ENCODE data around the gene TMEM204. TPM values are rescaled to one million over a fixed set of nuclear protein-coding genes. Genes with fewer than 3 reads are reported as not detected.

TMEM204 gene
- total RNA-seq, 1 donor from 2014 or later, result 95.9 TPM

DNA sequence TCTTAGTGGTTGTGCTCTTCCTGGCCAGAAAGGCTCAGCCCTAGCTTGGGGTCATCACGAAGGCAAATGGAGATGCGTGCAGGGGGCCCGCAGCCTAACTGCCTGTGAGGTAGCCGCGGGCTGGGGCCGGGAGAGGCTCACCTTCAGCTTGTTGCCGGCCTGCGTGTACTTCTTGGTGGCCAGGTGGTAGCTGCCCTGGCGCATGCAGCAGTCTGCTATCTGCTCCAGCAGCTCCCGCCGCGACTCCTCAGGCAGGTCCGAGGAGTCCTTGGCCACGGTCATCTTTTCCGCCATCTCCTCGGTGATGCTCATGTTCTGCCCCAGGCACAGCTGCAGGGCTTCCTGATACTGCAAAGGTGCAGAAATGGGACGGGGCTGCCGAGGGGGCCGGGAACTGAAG, 13.0 kb upstream of the TMEM204 start:
- no peak for DNase-seq (ENCODE audit: low read depth in 2 of 2)

DNA sequence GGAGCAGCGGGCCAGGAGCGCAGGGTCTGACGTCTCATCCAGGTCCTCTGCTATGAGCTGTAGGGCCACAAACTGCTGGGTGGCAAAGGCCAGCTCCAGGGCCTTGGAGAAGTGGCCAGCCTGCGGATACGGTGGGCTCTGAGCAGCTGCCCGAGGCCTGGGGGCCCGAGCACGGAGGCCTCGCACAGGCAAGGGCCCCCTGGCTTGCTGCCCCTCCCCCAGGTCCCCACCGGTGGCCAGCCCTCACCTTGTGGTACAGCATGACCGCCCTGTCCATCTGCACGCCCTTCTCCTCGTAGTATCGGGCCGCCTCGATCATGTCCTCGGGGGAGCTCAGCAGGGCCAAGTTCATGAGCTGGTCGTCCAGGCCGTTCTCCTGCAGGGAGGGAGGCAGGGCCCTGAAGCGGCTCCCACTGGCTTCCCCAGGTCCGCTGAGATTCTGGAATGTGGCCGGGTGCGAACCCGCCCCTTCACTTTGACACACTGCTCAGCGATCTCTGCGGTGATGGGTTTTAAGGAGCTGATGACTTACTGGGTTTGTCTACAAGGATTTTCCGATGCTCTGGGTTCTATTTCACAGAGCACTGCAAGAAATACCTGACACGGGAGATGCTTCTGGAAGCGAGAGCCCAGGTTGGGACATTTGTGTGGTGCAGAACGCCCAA, 9.8 kb upstream of the TMEM204 start:
- DNase-seq (ENCODE audit: low read depth in 2 of 2), result no peak

DNA sequence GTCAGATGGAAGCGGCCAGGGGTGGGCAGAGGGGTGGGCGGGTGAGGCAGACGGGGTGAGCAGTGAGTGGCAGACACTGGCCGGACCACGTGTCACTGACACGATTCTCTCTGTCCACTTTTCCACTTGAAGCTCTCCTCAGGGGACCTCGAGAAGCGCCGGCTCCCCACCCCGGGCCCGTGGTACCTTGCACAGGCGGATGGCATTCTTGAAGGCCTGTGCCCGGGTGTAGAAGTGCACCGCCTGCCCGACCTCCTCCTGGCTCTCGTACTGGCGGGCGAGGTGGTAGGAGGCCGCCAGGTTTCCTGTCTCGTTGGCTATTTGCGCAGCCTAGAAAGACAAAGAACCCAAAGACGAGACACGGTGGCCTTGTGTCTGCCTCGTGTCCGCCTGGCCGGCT, 9.1 kb upstream of the TMEM204 start:
- DNase-seq (ENCODE audit: low read depth in 2 of 2), result no peak

DNA sequence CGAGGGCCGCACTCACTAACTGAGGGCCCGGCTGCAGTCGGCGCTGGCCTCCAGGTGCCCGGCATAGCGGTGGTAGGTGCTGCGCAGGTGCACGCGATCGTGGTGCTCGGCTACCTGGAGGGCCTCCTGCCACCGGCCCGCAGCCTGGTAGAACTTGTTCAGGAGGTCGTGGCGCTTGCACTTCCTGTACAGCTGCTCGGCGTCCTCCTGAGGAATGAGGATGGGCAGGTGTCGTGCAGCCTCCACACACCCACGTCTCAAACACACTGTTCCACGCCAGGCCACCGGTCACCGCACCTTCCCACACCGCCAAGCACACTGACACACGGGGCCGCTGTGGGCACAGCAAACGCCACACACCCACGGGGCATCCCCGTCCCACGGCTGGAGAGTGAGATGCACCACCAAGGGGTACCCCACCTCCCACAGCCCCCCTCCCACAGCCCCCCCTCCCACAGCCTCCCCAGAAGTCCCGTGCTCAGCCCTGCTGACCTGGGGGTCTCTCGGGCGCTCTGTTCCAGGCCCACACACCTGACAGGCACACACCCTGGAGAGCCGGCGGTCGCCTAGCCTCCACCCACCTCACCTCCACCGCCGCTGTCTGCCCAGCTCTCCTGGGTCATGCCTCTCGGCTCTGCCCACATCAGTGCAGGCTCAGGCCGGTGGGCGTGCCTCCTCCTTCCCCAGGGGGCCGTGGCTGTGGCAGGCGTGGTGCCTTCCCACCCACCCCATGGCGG, 7.4 kb upstream of the TMEM204 start:
- no peak for DNase-seq (ENCODE audit: low read depth in 2 of 2)

DNA sequence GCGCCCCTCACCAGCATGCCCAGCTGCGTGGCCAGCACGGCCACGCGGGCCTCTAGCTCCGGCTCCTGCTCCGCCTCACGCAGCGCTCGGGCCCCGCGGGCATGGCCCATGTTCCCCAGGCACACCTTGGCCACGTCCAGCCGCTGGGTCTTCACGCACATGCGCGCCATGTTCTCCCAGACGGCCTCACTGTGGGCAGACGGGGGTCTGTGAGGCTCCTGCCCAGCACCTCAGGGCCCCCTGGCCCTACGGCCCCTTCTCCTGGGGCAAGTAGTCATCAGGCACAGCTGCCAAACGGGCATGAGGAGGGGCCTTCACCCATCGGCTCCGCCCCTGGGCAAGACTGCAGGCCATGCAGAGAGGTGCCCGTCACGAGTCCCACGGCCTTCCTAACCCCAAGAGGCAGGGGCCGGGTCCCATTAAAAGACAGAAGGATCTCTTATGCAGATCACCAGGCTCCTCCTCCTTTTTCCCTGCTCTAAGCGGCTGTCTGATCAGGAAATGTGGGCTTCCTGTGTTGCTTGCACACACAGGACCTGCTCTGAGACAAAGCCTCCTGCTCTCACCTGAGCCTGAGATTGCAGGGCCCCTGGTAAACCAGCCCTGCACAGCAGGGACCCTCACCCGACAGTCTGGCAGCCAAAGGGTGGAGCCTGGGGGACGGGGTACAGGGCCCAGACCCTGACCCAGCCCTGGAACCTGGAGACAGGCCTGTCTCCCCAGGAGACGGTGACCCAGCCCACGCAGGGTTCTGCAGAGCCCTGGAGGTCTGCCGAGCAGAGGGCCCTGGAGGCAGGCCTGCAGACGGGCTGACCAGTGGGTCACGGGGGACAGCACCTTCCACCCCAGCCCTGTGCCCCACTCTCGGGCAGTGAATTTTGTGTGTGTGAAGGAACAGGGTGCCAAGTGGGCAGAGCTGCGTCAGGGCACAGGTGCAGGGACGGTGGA, 6.6 kb upstream of the TMEM204 start:
- peak in 1 of 2 donors; percentile 46 for DNase-seq (ENCODE audit: low read depth in 2 of 2)

DNA sequence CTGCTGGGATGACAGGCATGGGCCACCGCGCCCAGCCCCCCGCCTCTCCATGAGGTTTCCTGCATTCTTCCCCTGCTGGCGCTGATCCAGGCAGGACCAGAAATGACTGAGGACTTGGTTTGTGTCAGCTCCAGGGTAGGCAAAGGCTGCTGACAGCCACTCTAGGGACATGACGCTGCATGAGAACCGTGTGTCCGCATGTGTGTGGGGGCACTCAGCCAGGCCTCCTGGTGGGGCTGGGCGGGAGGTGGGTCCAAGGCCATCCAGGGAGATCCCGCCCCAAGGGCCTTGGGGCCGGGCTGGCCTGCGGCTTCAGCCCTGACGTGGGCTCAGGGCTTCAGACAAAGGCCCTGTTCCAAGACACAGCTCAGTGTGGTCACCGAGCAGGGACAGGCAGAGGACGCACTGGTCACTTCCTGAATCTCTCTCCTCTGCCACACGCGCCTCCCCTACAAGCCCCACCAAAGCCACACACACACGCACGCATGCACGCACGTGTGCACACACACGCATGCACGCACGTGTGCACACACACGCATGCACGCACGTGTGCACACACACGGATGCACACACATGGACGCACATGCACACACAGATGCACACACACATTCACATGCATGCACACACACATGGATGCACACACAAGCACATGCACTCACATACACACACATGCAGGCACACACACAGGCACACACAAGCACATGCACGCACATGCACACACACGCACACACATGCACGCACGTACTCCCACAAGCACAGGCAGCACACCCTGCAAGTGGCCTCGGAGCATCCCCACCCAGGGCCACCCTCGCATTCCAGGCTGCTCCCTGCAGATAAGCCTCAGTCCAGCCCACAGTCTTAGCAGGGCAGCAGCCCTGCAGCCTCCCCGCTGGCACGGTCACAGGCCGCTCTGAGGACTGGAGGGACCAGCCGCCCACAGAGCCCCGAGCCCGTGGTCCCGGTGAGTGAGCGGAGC, 5.3 kb upstream of the TMEM204 start:
- DNase-seq (ENCODE audit: low read depth in 2 of 2), result peak; percentile 61 to 72

DNA sequence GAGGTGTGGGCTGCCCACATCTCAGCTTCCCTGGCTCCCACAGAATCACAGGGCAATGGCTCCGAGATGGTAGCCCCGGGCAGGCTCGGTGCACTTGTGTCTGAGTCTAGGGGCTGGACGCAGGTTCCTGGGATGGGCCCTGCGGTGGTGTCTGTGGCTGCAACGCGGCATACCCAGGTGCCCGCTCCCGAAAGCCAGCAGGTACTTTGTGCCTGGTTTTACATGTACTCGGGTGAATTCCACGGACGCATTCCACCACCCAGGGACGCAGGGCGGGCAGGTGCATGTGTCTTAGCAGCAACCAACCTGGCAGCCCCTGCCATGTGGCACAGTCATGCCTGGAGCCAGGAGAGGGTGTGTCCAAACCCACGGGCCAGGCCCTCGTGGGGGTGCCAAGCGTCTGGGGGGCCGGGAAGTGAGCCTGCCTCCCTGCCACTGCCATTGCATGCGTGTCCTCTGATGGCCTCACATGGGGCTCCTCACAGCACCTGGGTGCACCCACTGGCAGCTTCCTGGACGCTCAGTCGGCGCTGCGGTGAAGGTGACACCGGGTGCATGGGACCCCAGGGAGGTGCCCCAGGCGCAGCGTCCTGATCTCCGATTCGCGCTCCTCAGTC, 4.4 kb upstream of the TMEM204 start:
- DNase-seq (ENCODE audit: low read depth in 2 of 2), result no peak

DNA sequence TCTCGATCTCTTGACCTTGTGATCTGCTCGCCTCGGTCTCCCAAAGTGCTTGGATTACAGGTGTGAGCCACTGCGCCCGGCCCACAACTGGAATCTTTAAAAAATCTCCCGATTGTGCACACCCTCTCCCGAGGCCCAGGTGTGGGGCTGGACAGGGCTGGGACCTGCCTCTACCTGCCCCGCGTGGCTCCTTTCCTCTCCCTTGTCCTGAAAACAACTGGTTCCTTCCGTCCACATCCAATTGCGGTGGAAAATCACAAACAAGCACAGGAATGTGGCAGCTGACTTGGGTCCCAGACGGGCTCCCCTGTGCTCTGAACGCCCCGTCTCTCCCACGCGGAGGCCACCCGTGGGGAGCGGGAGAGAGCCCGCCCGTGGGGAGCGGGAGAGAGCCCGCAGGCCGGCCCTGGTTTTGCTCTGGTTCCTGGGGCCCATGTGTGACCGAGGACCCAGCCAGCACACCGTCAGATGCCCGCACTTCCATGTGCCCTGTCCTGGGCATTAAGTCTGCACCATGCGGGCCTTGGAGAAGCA, 3.0 kb upstream of the TMEM204 start:
- DNase-seq (ENCODE audit: low read depth in 2 of 2), result no peak

DNA sequence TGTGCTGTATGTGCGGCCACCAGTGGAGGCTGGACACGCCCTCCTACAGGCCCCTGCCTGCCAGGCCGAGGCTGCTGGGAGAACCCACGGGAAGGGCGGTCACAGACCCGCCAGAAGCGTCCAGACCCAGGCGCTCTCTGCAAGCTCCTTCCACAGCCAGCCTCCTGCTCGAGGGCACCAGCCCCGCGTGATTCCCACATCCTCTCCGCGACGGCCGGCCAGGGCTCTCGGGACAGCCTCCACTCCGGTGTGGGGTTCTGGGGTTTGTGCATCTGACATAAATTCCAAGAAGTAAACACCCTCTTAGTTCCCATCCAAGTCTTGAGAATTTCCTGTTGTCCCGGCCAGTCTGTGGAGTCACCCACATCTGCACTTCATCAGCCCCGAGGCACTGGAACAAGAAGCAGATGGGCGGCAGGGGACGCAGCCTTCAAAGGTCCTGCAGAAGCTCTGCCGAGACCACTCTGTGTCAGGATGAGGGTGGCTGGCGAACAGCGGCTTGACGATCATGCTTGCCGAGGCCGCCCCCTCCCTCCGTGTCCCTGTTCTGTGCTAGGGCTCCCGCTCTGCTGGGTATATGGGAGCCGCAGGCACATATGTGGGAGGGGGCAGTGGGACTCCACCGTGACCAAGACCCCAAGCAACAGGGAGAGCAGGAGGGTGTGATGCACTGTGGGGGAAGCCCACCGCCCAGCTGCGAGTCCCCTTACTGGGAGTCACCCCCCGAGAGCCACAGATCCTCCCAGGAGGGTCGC, 2.4 kb upstream of the TMEM204 start:
- DNase-seq (ENCODE audit: low read depth in 2 of 2), result no peak

DNA sequence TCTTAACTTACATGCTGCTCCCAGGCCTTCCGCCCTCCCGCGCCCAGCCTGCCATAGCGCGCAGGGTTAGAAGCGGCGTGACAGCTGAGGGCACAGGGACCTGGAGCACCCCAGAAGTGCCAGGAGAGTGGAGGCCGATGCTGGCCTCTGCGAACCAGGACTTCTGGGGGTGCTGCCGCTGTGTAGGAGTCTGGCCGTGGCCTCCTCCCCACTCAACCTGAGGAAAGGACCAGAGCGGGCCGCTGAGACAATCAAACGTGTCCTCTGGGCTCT, 1.9 kb upstream of the TMEM204 start:
- no peak for DNase-seq (ENCODE audit: low read depth in 2 of 2)

DNA sequence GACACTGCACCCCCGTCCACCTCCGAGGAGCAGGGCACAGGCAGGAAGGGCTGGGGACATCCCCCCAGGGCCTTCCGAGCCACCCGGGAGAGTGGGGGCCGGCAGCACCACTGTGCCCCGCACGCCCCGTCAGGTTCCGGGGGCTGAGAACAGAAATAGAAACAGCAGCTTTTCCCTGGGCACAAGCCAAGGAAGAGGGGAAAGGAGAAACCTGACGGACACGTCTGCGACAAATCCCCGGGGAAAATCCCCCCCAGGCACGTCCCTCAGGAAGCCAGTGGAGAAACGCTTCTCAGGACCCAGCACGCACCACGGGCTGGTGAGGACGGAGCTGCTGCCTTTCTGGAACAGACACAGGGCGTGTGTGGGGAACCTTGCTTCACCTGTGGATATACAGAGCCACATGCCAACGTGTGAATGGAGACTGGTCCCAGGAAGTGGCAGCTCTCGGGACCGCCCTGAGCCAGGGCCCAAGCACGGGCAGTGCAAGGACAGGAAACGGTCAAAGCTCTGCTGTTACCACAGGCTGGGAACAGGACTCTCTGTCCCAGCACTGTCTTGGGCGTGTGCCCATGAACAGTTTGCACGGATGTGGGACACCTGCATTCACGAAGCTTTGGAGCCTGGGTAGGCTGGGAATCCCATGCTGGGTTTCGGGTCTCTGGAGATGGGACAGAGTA, 1.2 kb upstream of the TMEM204 start:
- peak in 1 of 2 donors; percentile 56 for DNase-seq (ENCODE audit: low read depth in 2 of 2)

DNA sequence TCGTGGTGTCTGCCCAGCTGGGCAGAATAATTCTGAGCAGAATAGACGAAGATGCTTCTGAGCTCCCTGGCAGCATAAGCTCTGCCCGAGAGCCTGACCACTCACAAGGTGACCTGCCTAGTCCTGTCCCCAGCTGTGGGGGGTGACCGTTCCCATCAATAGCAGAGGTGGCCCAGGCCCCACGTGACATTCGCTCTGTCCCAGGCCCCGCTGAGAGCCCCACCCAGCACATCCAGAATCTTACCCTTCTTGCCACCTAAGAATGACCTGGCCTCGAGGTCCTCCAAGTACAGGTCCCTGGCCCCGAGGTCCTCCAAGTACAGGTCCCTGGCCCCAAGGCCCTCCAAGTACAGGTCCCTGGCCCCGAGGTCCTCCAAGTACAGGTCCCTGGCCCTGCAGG, 695 bp upstream of the TMEM204 start:
- DNase-seq (ENCODE audit: low read depth in 2 of 2), result no peak

DNA sequence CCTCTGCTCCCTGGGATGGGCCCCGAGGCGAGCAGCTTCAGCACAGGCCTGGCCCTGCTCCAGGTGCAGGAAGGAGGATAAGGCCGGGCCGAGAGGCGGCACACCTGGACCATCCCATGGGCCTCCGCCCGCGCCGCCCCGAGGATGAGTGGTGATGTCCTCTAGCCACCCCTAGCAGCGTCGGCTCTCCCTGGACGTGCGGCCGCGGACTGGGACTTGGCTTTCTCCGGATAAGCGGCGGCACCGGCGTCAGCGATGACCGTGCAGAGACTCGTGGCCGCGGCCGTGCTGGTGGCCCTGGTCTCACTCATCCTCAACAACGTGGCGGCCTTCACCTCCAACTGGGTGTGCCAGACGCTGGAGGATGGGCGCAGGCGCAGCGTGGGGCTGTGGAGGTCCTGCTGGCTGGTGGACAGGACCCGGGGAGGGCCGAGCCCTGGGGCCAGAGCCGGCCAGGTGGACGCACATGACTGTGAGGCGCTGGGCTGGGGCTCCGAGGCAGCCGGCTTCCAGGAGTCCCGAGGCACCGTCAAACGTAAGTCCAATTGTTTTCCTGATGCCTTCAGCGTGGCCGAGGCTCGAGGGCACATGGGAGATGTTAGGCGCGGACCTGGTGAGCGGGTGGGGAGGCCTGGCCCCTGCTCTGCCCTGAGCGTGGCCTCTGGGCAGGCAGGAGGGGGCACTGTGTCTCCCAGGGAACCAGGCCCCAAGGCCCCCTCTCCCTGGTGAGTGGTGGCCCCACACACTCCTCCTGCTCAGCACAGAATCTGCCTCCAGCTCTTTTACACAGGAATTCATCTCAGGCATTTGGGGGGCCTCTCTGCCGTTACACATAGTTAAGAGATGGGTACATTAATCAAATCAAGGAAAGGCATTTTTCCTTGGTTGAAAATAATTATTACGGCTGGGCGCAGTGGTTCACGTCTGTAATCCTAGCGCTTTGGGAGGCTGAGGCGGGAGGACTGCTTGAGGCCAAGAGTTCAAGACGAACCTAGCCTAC, 855 bp downstream of the TMEM204 start:
- DNase-seq (ENCODE audit: low read depth in 2 of 2), result peak in 1 of 2 donors; percentile 57

DNA sequence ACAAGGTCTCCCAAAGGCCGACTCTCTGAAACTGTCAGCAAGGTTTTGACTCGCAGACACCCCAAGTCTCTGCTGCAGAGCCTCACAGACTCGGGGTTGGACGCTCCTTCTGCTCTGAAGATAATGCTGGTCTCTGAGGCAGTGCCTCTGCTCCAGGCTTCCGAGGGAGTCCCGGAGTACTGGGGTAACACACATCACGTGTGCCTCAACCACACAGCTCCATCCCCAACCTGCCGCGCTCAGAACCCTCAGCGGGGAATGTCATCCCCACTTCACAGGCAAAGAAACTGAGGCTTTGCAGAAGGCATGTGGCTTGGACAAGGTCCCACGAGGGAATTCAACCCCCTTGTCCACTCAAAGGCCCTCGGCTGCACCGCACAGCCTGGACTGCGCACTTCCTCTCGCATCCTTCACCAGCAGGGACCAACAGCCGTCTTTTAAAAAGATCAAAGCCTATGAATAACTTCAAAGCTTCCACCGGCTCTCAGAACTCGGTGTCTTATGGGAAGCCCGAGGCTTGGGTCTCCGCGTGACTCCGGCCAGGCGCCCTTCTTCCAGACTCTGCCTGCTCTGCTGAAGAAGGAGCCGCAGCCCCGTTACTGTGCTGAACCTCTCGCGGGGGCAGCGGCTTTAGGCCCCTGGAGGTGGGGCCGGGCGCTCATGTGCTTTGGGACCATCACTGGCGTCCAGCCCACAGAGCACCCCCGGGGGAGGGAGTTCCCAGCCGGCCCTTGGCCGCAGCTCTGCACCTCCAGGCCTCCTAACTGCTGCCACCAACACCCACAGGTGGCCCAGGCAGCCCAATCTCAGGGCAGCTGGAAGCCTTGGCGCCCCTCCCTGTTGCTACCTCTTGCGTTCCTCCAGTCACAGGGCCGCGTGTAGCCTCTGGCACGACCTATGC, 2.2 kb downstream of the TMEM204 start:
- peak in 1 of 2 donors; percentile 33 for DNase-seq (ENCODE audit: low read depth in 2 of 2)

DNA sequence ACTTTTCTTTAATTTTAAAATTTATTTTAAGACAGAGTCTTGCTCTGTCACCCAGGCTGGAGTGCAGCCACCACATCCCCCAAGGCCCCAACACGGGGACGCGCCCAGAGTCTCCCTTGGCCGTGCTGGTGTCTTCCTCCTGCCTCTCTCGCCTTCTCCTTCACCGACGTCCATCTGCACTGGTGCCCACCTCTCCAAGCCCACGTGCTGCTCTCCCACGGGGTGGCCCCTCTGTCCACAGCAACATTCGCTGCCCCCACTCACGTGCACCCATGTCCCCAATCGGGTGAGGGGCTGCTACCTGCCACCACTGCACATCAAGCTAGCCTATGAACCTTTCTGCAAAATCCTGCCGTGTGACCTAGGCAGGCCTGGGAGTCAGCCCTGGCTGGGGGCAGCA, 3.1 kb downstream of the TMEM204 start:
- no peak for DNase-seq (ENCODE audit: low read depth in 2 of 2)

DNA sequence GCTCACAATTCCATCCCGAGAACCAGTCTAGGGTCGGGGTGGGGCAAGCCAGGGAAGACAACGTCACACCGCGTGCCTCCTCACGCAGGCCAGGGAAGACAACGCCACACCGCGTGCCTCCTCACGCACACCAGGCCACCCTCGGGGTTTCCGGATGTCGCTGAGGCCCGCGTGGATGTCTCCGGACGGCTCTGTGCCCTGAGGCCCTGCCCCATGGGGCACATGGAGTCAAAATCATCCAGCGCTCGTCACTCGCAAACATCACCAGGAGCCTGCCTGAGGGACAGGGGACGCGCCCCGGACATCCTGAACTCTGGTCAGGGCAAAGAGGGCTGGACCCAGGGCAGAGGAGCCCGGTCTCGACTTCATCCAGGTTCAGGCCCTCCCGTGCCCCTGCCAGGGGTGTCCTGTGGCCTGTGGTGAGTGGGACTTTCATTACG, 3.7 kb downstream of the TMEM204 start:
- DNase-seq (ENCODE audit: low read depth in 2 of 2), result no peak

All from dermis microvascular lymphatic vessel endothelial cell (primary cell).